ENCODE data around the gene PIANP.

Gene PIANP

DNA sequence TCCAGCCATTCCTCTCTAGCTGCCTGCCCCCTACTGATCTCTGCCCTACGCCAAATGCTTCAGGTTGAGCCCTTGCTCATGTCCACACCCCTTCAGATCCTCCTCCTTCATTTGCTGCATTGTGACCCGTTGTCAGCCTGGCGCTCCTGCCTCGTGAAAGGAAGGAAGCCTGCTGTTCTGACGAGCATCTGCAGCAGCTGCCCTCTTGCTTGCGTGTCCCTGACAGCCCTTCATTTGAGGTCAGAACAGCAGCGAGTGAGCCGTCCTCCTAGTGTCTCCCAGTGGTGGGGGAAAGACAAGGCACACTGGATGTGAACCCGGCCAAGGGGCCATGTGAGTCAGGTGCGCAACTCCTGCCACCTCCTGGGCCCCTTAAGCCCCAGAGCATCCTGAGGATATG, 3.0 kb upstream of the PIANP start:
- peak; percentile 30 for DNase-seq

- no peak for DNase-seq
Observed at GRCh38 chr12:6701078-6701768, 608 bp upstream of the PIANP start.

DNA sequence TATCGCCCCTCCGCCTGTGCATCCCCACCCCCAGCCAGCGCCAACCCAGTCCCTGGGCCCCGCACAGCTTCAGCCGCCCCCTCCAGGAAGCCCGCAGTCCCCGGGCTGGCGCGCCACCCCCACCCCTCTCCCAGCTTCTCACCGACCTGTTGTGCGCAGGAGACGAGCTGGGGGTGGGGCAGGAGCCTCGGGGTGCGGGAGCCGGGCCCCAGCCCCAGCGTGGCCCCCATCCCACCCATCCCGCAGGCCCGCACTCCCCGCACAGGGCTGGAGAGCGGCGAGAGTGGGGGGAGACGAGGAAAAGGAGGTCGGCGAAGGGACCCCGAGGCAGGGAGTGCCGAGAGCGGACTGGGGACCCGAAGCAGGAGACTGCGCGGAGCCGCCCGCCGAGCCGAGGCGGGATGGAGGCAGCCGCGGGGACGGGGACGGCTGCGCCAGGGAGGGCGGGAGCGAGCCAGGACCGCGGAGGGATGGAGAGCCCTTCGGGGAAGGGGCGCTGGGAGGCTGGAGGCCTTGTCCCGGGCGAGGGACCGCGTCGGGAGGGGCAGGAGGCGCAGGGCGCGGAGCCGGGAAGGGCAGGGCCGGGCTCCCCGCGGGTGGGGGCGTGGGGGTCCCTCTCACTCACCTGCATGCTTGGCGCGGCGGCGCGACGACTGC, 498 bp downstream of the PIANP start:
- DNase-seq: no peak

DNA sequence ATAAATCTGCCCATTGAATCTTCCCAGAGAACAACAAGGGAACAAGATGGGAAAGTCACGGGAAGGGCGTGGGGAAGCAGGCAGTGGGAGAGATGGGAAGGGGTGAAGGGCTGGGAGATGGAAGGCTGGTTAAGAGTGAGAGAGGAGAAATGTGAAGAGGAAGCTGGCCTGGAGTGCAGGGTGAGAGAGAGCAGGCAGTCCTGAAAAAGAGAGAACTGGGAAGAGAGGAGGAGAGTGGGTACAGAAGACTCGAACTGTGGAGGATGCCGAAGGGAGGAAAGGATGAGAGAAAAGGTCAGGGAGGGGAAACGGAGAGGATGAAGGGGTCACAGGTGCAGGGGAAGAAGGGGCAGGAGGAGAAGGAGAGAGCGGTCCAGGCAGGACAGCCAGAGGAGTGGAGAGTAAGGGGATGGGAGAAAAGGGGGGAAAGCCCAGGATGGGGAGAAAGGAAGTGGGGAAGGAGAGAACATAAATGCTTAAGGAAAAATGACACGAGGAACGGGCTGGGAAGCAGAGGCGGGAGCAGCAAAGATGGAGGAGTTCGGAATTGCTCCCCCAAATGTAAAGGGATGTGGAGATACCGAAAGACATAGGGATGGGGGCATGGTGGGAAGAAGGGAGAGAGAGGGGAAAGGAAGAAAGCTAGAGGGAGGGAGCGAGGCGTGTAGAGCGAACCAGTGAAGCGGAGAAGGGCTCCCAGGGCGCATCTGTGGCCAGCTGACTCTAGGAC, 1.2 kb downstream of the PIANP start:
- DNase-seq: no peak

DNA sequence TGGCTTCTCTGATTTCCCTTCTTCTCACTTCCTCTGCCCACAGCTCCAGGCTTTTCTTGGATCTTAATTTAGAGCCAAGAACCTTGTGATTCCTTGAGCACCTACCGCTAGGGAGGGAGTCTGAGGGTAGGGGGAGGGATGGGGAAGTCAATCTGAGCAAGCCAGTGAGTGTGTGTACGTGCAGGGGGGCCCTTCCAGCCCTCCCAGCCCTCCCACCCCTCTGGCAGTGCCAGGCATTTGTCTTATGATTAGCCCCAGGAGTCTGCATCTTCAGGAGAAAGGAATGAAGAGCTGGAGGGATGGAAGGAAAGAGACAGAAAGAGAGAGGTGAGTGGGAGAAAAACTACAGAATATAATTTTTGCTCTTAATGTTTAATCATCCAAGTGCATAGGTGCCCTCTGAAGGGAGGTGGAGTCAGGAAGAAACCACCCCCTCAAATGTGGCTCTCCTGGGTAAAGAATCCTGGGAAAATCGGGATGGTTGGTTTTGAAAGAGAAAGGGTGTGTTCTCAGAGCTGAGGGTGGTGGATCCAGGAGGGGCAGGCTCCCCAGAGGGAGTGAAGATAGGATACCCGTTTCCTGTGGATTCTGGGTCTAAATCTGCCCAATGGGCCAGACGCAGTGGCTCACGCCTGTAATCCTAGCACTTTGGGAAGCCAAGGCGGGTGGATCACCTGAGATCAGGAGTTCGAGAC, 2.1 kb downstream of the PIANP start:
- no peak for DNase-seq

DNA sequence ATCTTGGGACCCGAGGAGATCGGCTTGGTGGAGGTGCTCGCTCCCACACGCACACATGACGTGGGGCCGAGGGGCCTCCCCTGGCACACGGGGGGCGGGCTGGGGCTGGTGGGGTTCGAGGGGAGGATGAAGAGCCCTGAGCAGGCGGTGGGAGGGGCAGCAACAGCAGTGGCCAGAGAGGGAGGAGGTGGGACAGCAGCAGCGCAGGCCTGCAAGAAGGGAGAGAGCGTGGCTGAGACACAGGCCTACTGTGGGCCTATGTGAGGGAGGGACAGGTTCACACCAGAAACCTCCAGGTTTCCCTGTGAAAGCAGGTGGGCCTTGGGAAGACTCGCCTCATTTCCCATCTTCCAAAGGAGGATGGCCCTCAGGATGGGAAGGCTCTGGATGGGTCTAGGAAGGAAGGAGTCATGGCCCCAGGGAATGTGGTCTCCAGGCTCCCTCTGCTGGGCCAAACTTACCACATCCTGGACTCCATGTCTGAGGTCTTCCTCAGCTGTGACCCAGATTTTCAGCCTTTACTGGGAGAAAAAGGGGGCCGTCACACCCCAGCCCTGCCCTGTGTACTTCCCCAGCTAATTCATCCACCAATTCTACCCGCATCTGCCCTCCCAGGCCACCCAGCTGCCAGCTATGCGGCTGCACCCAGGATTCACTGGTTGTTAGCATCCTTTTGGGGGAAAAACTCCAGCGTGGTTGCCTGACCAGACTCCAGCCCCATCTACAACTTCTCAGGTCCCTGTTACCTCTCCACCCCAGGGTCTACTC, 2.8 kb downstream of the PIANP start:
- peak; percentile 64 for DNase-seq

DNA sequence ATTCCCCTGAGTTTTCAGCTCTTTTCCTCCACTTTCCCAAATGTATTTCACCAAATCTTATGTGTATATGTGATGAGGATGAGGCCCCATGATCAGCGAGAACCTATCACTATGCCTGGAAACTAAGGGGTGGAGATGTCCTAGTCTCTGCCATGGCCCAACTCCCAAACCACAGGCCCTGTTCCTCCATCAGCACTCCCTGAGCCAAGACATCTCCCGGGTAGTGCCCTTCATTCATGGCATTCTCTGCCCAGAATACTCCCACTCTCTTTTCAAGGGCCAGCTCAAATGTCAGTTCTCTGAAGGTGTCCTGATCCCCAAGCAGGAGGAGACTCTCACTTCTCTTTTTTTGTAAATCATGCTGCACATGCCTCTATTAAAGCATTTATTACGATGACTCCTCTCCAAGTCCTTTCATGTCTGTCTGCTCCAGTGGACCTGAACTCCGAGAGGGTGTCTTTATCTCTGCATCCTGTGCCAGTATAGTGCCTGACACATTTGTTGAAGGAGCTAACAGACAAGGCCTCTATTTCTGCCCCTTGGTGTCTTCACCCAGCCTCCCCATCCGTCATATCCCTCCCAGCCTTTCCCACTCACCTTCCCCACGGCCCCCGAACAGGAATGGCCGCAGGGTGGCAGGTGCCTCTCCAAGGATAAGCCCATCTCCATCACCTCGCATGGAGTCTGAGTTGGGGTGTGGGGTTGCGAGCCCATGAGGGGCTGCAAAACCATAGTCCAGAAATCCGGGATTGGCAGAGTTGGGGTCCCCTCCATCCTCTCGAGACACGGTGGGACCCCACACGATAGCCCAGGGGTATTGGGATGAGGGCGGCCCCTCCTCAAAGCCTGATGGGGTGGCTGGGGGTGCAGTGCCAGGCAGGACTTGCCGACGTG, 3.7 kb downstream of the PIANP start:
- no peak for DNase-seq

GRCh38 chr12:6695313-6696045, 5.1 kb downstream of the PIANP start:
- no peak for DNase-seq

GRCh38 chr12:6694701-6695100, 5.9 kb downstream of the PIANP start:
- DNase-seq: no peak

DNA sequence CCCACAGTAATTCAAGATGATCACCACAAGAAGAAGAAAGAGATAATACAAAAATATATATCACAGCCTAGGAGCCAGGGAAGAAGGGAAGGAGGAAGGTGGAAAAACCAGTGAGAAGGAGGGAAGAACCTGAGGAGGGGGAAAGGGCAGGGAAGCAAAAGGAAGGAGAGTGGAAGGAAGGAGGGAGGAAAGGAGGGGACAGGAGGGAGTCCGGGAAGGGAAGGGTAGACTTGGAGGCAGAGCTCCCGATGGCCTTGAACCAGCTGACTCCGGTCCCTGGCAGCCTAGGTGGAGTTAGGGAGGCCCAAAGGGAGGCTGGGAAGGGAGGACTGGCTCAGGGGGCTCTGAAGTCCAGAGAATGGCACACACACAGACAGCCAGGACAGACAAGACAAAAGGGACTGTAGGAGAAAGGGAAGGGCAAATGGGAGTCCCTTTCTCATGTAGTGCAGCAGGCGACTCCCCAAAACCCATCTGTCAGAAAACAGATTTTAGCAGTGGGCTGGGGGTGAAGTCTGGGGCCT, 6.7 kb downstream of the PIANP start:
- DNase-seq: no peak

- DNase-seq: no peak
Observed at GRCh38 chr12:6692888-6693287, 7.7 kb downstream of the PIANP start.

DNA sequence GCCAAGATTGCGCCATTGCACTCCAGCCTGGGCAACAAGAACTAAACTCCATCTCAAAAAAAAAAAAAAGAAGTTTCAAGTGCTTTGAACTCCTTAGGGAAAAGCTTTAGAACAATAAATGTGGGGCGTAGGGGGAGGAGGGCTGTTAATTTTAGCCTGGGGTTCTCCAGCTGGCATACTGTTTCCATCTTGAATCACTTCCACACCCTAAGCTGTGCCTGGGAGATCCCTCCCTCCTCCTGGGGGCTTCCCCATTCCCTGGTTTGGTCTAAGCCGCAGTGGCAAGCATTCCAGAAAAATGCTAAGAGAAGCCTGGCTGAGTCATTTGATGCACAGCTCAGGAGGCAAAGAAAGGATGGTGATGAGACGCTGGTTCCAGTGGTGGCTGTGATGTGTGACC, 9.1 kb downstream of the PIANP start:
- no peak for DNase-seq

DNA sequence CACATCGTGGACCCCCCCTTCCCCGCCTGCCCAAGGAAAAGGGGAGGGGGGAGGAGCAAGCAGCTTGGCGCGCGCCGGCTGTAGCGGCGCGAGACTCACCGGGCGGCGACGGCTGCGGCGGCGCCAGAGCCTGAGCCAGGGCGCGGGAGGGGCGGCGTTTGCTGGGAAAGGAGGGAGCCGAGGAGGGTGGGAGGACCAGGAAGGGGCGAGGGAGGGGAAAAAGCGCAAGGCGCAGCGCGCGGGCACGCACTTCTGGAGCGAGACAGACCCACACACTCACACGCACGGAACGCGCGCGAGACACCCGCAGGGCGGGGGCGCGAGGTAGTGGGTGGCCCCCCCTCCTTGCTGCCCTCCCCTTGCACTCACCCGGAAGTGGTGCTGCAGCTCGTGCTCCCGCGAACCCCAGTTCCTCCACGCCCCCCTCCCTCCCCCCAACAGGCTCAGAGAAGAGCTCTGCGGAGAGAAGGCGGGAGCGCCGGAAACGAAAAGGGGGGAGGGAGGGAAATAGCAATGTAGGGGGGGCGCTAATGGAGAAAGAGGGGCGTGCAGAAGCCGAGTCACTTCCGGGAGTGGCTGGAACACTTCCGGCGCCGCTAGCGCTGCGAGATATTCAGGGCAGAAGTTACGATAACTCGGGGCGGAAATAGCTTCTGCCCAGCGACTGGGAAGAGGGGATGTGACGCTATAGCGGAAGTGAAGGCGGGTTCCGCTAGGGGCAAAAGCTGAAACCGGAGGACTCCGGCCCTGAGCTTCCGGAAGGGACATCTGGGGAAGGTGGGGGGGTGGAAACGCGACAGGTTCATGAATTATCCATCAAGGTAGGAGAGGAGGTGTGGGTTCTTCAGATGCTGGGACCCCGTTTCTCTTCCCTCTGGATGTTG, 11.4 kb downstream of the PIANP start, which contains the start of gene ZNF384:
Gene ZNF384, minus strand, starts transcription at position 377 of the 884 bp plus-strand sequence. CDS start 9,855 bp downstream, outside the sequence.
- DNase-seq: peak; percentile 100

DNA sequence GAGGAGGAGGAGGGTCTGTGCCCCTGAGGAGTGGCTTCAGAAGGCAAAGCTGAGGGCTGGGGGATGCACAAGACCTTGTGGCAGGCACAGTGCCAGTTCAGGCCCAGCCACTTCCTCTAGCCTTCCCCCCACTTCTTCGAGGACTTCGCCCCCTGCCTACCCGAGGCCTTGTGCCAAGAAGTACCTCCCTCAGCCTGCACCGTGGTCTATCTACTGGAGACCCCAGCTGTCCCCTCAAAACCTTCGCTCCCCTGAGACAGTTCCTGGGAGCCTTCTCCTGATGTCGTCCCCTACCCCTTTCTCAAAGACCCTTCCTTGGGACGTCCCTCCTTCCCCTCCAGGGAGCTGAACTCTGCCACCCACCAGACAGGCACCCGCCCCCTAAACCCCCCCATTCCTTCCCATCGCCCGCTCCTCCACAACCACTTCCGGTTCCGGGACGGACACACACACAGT, 12.0 kb downstream of the PIANP start:
- DNase-seq: peak; percentile 66

DNA sequence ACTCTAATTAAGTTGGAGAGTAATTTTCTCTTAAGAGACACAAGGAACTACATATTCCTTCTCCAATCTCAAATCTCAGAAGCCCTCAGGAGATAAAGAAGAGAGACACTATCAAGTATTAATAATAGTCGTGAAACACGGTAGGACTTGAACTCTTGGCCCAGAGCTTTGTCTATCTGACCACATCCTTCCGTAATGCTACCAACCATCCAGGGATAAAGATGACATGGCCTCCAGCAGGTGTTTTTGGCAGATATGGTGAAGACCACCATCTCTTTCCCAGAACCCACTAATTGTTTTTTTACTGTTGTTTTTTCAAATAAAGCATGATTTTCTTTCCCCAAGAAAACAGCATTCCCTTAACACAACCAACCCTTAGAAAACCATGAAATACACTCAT, 14.8 kb downstream of the PIANP start:
- no peak for DNase-seq

GRCh38 chr12:6684609-6685008, 16.0 kb downstream of the PIANP start:
- peak; percentile 90 for DNase-seq

- DNase-seq: no peak
Observed at GRCh38 chr12:6676962-6677361, 23.7 kb downstream of the PIANP start.

DNA sequence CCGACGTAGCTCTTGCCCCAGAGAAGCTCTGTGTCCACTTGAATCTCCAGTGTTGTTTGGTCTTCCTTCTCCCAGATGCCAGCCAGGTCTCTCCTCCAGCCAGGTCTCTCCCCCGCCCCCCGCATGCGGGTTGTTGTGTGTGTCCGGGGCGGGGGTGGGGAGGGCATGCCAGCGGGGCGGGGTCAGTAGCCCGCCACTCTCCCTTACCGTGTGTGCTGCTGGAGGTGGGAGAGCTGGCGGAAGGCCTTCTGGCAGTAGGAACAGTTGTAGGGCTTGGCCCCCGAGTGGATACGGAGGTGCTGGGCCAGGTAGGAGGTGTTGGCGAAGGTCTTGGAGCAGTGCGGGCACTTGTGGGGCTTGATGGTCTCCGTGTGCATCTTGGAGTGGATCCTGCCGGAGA, 28.5 kb downstream of the PIANP start:
- DNase-seq: no peak

- no peak for DNase-seq
Observed at GRCh38 chr12:6667559-6668210, 32.9 kb downstream of the PIANP start.

Measured in hematopoietic multipotent progenitor cell treated with erythropoietin and hydrocortisone succinate and interleukin-3 and kit ligand, for 6 days (in vitro differentiated cells).